IMR-90 (cell line): ENCODE results near the gene CCNQ. TPM values are rescaled to one million over a fixed set of nuclear protein-coding genes. Genes with fewer than 3 reads are reported as not detected.

Experiments
- ATAC-seq: fragments of 200-7000 bp; cut with Tn5 transposase; 2 replicates; pipeline ENCODE4 v1.9.1; 2020; ENCODE audit warnings: low read depth, mild to moderate bottlenecking, moderate library complexity
- BruUV-seq: library from RNA; stranded (reverse); fragments of 400-500 nt; replicated peaks from 2 replicates; lab custom pipeline; 2021; lab: Mats Ljungman, UMichigan
- CTCF ChIA-PET: fragments of 300-600 bp; formaldehyde crosslinking; extraction: SDS; loops from one replicate; lab custom pipeline; 2021; ENCODE audit warnings: antibody characterized with exemption; lab: Yijun Ruan, JAX
- POLR2A ChIA-PET: fragments of 300-600 bp; sonication (Branson Sonifier 250); formaldehyde crosslinking; loops from one replicate; lab custom pipeline; 2022; ENCODE audit warnings: antibody characterized with exemption; ENCODE audit not compliant: unreplicated experiment; lab: Charles Lee
- DNase-seq: peaks from one replicate; pipeline ENCODE4 v3.0.0; 2013
- H2AFZ ChIP-seq: replicated peaks from 2 replicates; pipeline ENCODE3; 2013; ENCODE audit warnings: low read length, mild to moderate bottlenecking; ENCODE audit not compliant: poor library complexity
- H2AK5ac ChIP-seq: 2 replicates; pipeline ENCODE4 v1.6.1; 2013; ENCODE audit warnings: low read depth, low read length, inconsistent platforms
- H2AK9ac ChIP-seq: replicated peaks from 2 replicates; pipeline ENCODE3; 2013; ENCODE audit warnings: mild to moderate bottlenecking, low read depth, low read length, moderate library complexity; ENCODE audit not compliant: poor library complexity
- H2BK120ac ChIP-seq: 2 replicates; pipeline ENCODE4 v1.6.1; 2013; ENCODE audit warnings: low read depth, low read length, inconsistent platforms
- H2BK15ac ChIP-seq: 3 replicates; pipeline ENCODE4 v1.6.1; 2013; ENCODE audit warnings: low read depth, low read length, inconsistent platforms
- H2BK20ac ChIP-seq: 2 replicates; pipeline ENCODE4 v1.6.1; 2013; ENCODE audit warnings: low read depth, mild to moderate bottlenecking, inconsistent platforms, low read length, moderate library complexity
- H2BK5ac ChIP-seq: 2 replicates; pipeline ENCODE4 v1.6.1; 2013; ENCODE audit warnings: mild to moderate bottlenecking, low read depth, low read length, inconsistent platforms; ENCODE audit not compliant: poor library complexity, severe bottlenecking
- H3K14ac ChIP-seq: replicated peaks from 2 replicates; pipeline ENCODE4 v1.6.1; 2013; ENCODE audit warnings: low read depth, low read length, inconsistent platforms
- H3K18ac ChIP-seq: 2 replicates; pipeline ENCODE4 v1.6.1; 2013; ENCODE audit warnings: low read depth, low read length, control low read depth
- H3K23ac ChIP-seq: 2 replicates; pipeline ENCODE4 v1.6.1; 2013; ENCODE audit warnings: low read depth, low read length, inconsistent platforms
- H3K27ac ChIP-seq: 2 replicates; pipeline ENCODE4 v1.5.1; 2013; ENCODE audit warnings: mild to moderate bottlenecking, control low read depth, low read length; ENCODE audit not compliant: insufficient read depth
- H3K27me3 ChIP-seq: 2 replicates; pipeline ENCODE4 v1.6.1; 2013; ENCODE audit warnings: low read length; ENCODE audit not compliant: control insufficient read depth, insufficient read depth
- H3K36me3 ChIP-seq: 2 replicates; pipeline ENCODE4 v1.6.1; 2013; ENCODE audit warnings: low read length, mixed read lengths; ENCODE audit not compliant: control insufficient read depth, insufficient read depth
- H3K4ac ChIP-seq: 2 replicates; pipeline ENCODE4 v1.6.1; 2013; ENCODE audit warnings: low read depth, low read length, inconsistent platforms
- H3K4me1 ChIP-seq: 2 replicates; pipeline ENCODE4 v1.6.1; 2013; ENCODE audit warnings: low read length, mixed read lengths; ENCODE audit not compliant: control insufficient read depth, insufficient read depth
- H3K4me2 ChIP-seq: 2 replicates; pipeline ENCODE4 v1.6.1; 2013; ENCODE audit warnings: low read depth, mild to moderate bottlenecking, control low read depth, low read length, moderate library complexity
- H3K4me3 ChIP-seq: 2 replicates; pipeline ENCODE4 v1.5.1; 2013; ENCODE audit warnings: low read depth, mild to moderate bottlenecking, control low read depth, low read length, moderate library complexity; ENCODE audit not compliant: insufficient read depth
- H3K56ac ChIP-seq: 2 replicates; pipeline ENCODE4 v1.6.1; 2013; ENCODE audit warnings: low read length, inconsistent platforms; ENCODE audit not compliant: insufficient read depth; ENCODE audit errors: extremely low read depth
- H3K79me1 ChIP-seq, 2 experiments: 2 replicates each; pipeline ENCODE4 v1.6.1; 2013; ENCODE audit warnings: low read length in 2 of 2, inconsistent platforms in 1 of 2, low read depth in 1 of 2
- H3K9ac ChIP-seq: 2 replicates; pipeline ENCODE4 v1.6.1; 2013; ENCODE audit warnings: low read depth, low read length, control low read depth
- H3K9me1 ChIP-seq: 2 replicates; pipeline ENCODE4 v1.6.1; 2013; ENCODE audit warnings: low read length, inconsistent platforms; ENCODE audit not compliant: insufficient read depth
- H3K9me3 ChIP-seq: 2 replicates; pipeline ENCODE4 v1.6.1; 2013; ENCODE audit warnings: low read length; ENCODE audit not compliant: control insufficient read depth, insufficient read depth
- H4K20me1 ChIP-seq: 2 replicates; pipeline ENCODE4 v1.6.1; 2013; ENCODE audit warnings: low read length, inconsistent platforms; ENCODE audit not compliant: insufficient read depth
- H4K5ac ChIP-seq: 2 replicates; pipeline ENCODE4 v1.6.1; 2013; ENCODE audit warnings: mild to moderate bottlenecking, low read depth, low read length, control low read depth
- H4K8ac ChIP-seq, 2 experiments: 2 replicates each; pipeline ENCODE4 v1.6.1; 2013; ENCODE audit warnings: low read depth in 2 of 2, low read length in 2 of 2, control low read depth in 1 of 2, inconsistent platforms in 1 of 2
- H4K91ac ChIP-seq: 2 replicates; pipeline ENCODE4 v1.6.1; 2013; ENCODE audit warnings: low read depth, low read length, inconsistent platforms; ENCODE audit not compliant: insufficient read depth
- BHLHE40 ChIP-seq: fragments of 150-350 bp; IDR thresholded peaks from 2 replicates; pipeline ENCODE4 v1.6.1; 2016; ENCODE audit warnings: mild to moderate bottlenecking, low read depth, low read length
- CEBPB ChIP-seq: IDR thresholded peaks from 2 replicates; pipeline ENCODE4 v1.6.1; 2012; ENCODE audit warnings: low read depth, low read length, improper control_type of control experiment
- CHD1 ChIP-seq: IDR thresholded peaks from 2 replicates; pipeline ENCODE4 v1.6.1; 2012; ENCODE audit warnings: low read depth, low read length, improper control_type of control experiment
- MAZ ChIP-seq: IDR thresholded peaks from 2 replicates; pipeline ENCODE4 v1.6.1; 2012; ENCODE audit warnings: low read depth, mild to moderate bottlenecking, low read length, improper control_type of control experiment, moderate library complexity, borderline replicate concordance
- RCOR1 ChIP-seq: IDR thresholded peaks from 2 replicates; pipeline ENCODE4 v1.6.1; 2012; ENCODE audit warnings: mild to moderate bottlenecking, low read length, improper control_type of control experiment; ENCODE audit not compliant: insufficient replicate concordance
- RFX5 ChIP-seq: IDR thresholded peaks from 2 replicates; pipeline ENCODE4 v1.8.0; 2012; ENCODE audit warnings: low read depth, mild to moderate bottlenecking, low read length, moderate library complexity
- SMC3 ChIP-seq: fragments of 150-350 bp; IDR thresholded peaks from 2 replicates; pipeline ENCODE4 v1.6.1; 2016; ENCODE audit warnings: low read depth, mild to moderate bottlenecking, antibody characterized with exemption, low read length, moderate library complexity
- WGBS, 2 experiments: methylation state at CpG; one replicate each; pipeline versions ENCODE4 v1.1.5 to v1.1.7; 2013; ENCODE audit warnings: missing lambda C conversion rate in 2 of 2; ENCODE audit not compliant: insufficient read length in 1 of 2; ENCODE audit errors: extremely low coverage in 2 of 2; 5-methylcytosine and 5-hydroxymethylcytosine counted together
- dilution Hi-C: fragments of 300-500 bp; cut with HindIII; formaldehyde crosslinking; loops from one replicate; pipeline ENCODE4 v1.14.3; 2018; ENCODE audit warnings: low sequenced_read_pairs; ENCODE audit not compliant: unreplicated experiment
- in situ Hi-C: fragments of 300-500 bp; cut with MboI; formaldehyde crosslinking; loops from 3 replicates; pipeline ENCODE4 v1.14.3; 2019; ENCODE audit warnings: low sequenced_read_pairs, inconsistent platforms, mixed read lengths
- intact Hi-C: fragments of 100-400 bp; cut with micrococcal nuclease; formaldehyde crosslinking; loops from 2 replicates; pipeline ENCODE4 v1.10.0; 2022
- polyA plus RNA-seq, 3 experiments: library from polyadenylated mRNA; depleted of rRNA; stranded (reverse); fragments of >200 nt; gene quantifications; 2 replicates each; pipeline ENCODE4 v1.2.3, GENCODE V29; 2012; ENCODE audit warnings: low replicate concordance in 1 of 3
- total RNA-seq: library from RNA; depleted of rRNA; stranded (reverse); fragments of >200 nt; gene quantifications from 2 replicates; pipeline ENCODE4 v1.2.3, GENCODE V29; 2012
- TF ChIP-seq, protein P1 (sequence below): fragments of 150-350 bp; IDR thresholded peaks from 2 replicates; pipeline ENCODE4 v1.6.1; 2016; ENCODE audit warnings: low read depth, mild to moderate bottlenecking, low read length, moderate library complexity, borderline replicate concordance

Gene CCNQ
- total and polyA plus RNA-seq, 2 of the 4 experiments (the other 2 are of a cell fraction) = 27.6 to 35.2 TPM

DNA sequence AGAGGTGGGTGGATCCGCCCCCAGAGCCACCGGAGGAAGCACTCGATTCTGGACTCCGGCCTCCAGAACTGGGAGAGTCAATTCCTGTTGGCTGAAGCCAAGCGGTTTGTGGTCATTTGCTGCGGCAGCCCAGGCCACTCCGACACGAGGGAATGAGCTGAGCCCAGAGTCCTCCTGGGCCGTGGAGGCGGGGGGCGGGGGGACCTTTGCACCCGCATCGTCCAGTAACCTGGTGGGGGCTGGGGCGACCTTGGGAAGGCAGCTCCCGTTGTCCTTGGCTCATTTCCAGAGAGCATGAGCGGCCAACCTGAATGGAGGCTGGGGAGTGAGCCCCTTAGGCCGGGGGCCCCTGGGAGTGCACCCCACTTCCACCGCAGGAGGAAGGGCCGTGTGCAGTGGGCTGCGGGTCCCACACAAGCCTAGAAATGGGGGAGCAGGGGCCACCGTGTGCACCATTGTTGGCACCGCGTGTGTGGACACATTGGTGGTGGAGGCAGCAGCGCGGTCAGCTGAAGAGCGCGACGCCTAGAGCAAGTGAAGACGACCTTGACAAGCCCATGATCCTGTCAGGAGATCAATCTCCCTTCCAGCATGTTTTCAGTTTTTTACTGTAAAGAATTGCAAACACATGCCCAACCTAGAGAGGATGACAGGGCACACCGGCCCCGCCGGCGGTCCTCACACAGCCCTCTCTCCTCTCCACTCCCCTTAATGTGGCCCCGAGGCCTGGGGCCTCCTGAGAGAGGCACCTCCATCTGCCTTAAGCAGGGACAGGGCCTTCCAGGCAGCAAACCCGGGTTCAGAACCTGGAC is 28.1 kb upstream of the CCNQ start:
- Histone ChIP-seq H4K8ac (no peak overlapping the region), H3K4me3 (no peak overlapping the region), H3K27me3 (peaks cover 27% of the 10 kb centered on the region), H3K9me3 (peaks cover 6% of the 10 kb centered on the region), H3K4ac (no peak overlapping the region), H2AK9ac (no peak overlapping the region), H3K79me1 (no peaks in the 10 kb centered on the region), H3K4me1 (no peaks in the 10 kb centered on the region), H3K27ac (no peak overlapping the region), H4K5ac (no peak overlapping the region), H3K4me2 (no peak overlapping the region), H3K14ac (no peak overlapping the region), H3K23ac (no peak overlapping the region), H3K36me3 (no peaks in the 10 kb centered on the region), H2BK120ac (no peak overlapping the region), H3K9me1 (no peaks in the 10 kb centered on the region), H2BK20ac (no peak overlapping the region), H4K91ac (no peak overlapping the region), H2AFZ (no peak overlapping the region), H3K56ac (no peak overlapping the region), H3K9ac (no peak overlapping the region), H2BK5ac (no peak overlapping the region), H2AK5ac (no peak overlapping the region), H4K20me1 (no peaks in the 10 kb centered on the region), H2BK15ac (no peak overlapping the region), H3K18ac (no peak overlapping the region)
- TF ChIP-seq RFX5 = no peak
- no peak for TF ChIP-seq CHD1
- TF ChIP-seq, protein P1, sequence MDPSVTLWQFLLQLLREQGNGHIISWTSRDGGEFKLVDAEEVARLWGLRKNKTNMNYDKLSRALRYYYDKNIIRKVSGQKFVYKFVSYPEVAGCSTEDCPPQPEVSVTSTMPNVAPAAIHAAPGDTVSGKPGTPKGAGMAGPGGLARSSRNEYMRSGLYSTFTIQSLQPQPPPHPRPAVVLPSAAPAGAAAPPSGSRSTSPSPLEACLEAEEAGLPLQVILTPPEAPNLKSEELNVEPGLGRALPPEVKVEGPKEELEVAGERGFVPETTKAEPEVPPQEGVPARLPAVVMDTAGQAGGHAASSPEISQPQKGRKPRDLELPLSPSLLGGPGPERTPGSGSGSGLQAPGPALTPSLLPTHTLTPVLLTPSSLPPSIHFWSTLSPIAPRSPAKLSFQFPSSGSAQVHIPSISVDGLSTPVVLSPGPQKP = no peak
- no peak for TF ChIP-seq CEBPB
- no peak for TF ChIP-seq BHLHE40
- no peak for TF ChIP-seq SMC3
- no peak for TF ChIP-seq MAZ
- no peak for TF ChIP-seq RCOR1
- POLR2A ChIA-PET = no interaction called here
- CTCF ChIA-PET = no interaction called here
- ATAC-seq (no peak), DNase-seq (no peak)
- no TSS peak for BruUV-seq
- dilution Hi-C loops (no loop called here), in situ Hi-C loops (no loop called here), intact Hi-C loops (no loop called here)
- whole genome bisulfite sequencing, 2 experiments = 61% methylated on average over 10 of the region's 35 CpGs; no CpG with 5 or more reads in 1 of the 2 experiments
